ENCODE results near the gene HLA-DPB1.
"Not testable (repeated sequence)": the region's sequence is repeated elsewhere in the genome, so short reads cannot be mapped to it uniquely, and the experiment has no call there.

Gene HLA-DPB1

GRCh38 chr6:33075568-33076405 is at the start of gene HLA-DPB1:
Gene HLA-DPB1 (plus strand): TSS chr6:33075990. CDS start chr6:33076042, 52 bp downstream.
- no peak for DNase-seq

GRCh38 chr6:33028220-33028849 is 47.5 kb upstream of the HLA-DPB1 start:
- DNase-seq, result no peak

GRCh38 chr6:33029328-33030184 is 46.2 kb upstream of the HLA-DPB1 start:
- DNase-seq, result no peak

GRCh38 chr6:33030245-33030644 is 45.5 kb upstream of the HLA-DPB1 start:
- DNase-seq, result no peak

GRCh38 chr6:33034554-33034953 is 41.2 kb upstream of the HLA-DPB1 start:
- DNase-seq, result no peak

GRCh38 chr6:33036535-33036934 is 39.3 kb upstream of the HLA-DPB1 start:
- DNase-seq, result no peak

- no peak for DNase-seq
Observed at GRCh38 chr6:33040157-33040556, 35.6 kb upstream of the HLA-DPB1 start.

GRCh38 chr6:33049323-33050013 is 26.3 kb upstream of the HLA-DPB1 start:
- no peak for DNase-seq

GRCh38 chr6:33050014-33050810 is 25.6 kb upstream of the HLA-DPB1 start:
- DNase-seq, result no peak

- DNase-seq, result no peak
Observed at GRCh38 chr6:33052627-33053026, 23.2 kb upstream of the HLA-DPB1 start.

GRCh38 chr6:33053230-33053629 is 22.6 kb upstream of the HLA-DPB1 start:
- no peak for DNase-seq

- DNase-seq, result no peak
Observed at GRCh38 chr6:33057222-33058150, 18.3 kb upstream of the HLA-DPB1 start.

GRCh38 chr6:33061987-33062386 is 13.8 kb upstream of the HLA-DPB1 start:
- DNase-seq, result no peak

- not testable (repeated sequence) for DNase-seq
Observed at GRCh38 chr6:33063435-33063834, 12.4 kb upstream of the HLA-DPB1 start.

GRCh38 chr6:33064723-33065122 is 11.1 kb upstream of the HLA-DPB1 start:
- DNase-seq, result no peak

GRCh38 chr6:33065312-33065711 is 10.5 kb upstream of the HLA-DPB1 start:
- DNase-seq, result no peak

- no peak for DNase-seq
Observed at GRCh38 chr6:33066917-33067521, 8.8 kb upstream of the HLA-DPB1 start.

GRCh38 chr6:33069021-33069738 is 6.6 kb upstream of the HLA-DPB1 start:
- no peak for DNase-seq

GRCh38 chr6:33070909-33071308 is 4.9 kb upstream of the HLA-DPB1 start:
- DNase-seq, result no peak

- no peak for DNase-seq
Observed at GRCh38 chr6:33071569-33071968, 4.2 kb upstream of the HLA-DPB1 start.

Data from NCI-H1694 treated with DMSO at 0.1 percent for 48 hours (cell line).